GM18868 (cell line): ENCODE data around the gene AGPAT4.
"Not testable (repeated sequence)": the region's sequence is repeated elsewhere in the genome, so short reads cannot be mapped to it uniquely, and the experiment has no call there.

ENCODE experiments used
- ATAC-seq: cut with Tn5 transposase; IDR thresholded peaks from one replicate; pipeline ENCODE4 v1.9.1; 2021; ENCODE audit warnings: mild to moderate bottlenecking, moderate library complexity; ENCODE audit not compliant: unreplicated experiment

Gene AGPAT4

DNA sequence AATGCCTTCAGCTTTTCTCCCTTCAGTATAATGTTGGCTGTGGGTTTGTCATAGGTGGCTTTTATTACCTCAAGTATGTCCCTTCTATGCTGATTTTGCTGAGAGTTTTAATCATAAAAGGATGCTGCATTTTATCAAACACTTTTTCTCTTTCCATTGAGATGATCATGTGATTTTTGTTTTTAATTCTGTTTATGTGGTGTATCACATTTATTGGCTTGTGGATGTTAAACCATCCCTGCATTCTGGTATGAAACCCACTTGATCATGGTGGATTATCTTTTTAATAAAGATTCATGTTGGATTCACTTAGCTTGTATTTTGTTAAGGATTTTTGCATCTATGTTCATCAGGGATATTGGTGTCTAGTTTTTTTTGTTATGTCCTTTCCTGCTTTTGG, 150.5 kb downstream of the AGPAT4 start:
- ATAC-seq = not testable (repeated sequence)

DNA sequence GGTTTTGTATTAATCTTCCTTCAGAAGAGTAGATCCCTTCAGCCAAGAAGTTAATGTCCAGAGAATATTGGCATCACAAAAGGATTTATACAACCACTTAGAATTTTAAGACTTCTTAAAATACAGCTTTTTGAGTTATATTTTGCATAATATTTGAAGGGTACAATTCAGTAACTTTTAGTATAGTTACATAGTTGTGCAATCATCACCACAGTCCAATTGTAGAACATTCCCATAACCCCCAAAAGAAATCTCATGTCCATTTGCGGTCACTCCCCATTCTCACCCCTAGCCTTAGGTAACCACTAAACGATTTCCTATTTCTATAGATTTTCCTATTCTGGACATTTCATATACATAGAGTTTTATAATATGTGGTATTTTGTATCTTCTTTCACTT, 155.9 kb downstream of the AGPAT4 start:
- no peak for ATAC-seq

DNA sequence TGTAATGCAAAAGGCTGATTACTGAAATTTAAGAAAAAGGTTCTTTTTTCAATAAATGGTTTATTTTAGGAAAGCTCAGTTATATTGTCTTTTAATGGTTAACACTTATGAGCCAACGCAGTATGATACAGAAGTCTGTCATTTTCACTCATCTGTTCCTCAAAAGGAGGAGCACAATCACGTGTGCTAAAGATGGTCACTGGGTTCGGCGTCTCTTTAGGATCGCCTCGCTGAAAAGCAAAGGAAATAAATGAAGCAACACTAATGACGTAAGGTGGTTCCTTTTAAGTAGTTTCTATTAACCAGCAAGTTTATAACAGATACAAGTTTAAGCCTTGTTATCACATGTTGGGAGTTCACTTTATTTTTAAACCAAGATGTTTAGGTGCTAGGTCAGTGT, 156.6 kb downstream of the AGPAT4 start:
- ATAC-seq = no peak

DNA sequence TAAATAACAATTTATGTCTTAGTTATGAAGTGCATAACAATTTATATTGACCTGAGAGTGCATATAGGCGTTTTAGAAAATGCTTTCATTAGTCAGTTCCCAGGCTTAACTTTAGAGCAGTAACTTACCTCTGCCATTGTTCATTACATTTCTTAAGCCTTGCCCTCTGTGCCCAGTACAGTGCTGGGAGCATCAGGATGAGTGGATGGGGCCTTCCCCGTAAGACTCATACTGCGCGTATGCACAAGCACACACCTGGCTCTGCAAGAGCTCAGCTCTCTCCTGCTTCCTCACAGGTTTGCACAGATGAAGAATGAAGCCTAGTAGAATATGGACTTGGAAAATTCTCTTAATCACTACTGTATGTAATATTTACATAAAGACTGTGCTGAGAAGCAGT, 157.3 kb downstream of the AGPAT4 start:
- ATAC-seq = no peak

DNA sequence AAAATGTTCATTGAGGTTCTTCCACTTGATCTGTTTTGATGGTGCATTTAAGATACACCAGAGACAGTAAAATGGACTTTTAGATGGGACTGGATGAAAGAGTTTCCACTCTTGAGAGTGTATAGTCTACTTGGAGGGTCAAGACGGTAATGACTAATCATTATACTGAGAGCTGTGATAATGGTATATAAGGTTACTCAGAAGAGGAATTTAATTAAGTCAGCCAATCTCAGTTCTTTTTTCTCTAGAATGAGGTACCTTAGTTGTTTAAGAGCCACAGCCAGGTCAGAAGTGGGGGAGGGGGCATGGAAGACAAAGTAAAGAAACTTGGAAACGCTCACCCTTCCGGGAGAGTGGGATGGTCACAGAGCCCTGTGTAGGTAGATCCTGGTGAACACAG, 158.4 kb downstream of the AGPAT4 start:
- no peak for ATAC-seq

DNA sequence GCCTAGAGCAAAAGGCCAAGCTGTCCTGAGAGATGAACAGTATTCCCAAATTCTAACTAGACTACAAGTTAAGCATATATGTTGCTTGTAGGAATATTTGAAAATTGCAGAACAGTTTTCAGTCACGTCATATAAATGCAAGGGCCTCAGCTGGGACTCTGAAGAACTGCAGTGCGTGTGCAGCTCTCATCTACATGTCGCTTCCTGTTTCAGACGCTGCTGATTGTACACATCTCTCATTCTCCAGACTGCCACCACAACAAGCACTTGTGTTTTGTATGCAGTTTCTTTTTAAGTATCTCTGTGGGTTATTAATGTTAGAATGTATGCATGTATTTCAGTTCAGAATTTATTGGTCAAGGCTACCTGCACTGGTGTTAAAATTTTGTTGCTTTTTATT, 162.6 kb downstream of the AGPAT4 start:
- ATAC-seq = peak; percentile 69

DNA sequence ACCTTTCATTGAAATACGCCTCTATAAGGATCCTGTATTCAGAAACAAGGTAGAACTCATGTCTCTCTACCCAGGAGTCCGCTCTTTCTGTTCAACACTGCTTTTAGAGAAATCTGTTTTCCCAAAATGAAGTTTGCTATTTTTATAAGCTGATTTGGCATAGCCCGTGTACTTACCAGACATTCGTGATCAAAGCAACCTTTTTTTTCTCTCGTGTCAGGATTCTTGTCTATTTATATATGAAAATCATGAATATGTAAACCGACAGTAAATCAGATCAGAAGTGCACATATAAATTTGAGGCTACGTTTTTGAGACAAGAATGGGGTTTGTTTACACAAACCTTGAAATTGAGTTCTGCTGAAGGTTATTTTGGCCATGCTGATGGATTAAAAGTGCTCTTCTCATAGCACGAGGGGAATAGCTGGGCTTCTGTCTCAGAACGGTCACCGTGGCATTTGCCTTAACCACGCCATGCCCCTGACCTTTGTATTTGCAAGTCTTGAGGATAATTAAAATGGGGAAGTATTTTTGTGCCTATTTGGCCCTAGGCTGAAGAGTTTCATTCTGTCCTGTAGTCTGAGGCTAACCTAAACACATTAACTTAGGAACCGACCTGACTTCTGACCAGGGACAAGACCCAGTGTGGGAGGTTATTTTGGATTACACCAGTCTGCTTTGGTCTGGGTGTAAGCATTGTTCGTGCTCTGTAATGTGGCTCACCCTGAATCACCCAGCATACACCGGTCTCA, 163.7 kb downstream of the AGPAT4 start:
- ATAC-seq = no peak

DNA sequence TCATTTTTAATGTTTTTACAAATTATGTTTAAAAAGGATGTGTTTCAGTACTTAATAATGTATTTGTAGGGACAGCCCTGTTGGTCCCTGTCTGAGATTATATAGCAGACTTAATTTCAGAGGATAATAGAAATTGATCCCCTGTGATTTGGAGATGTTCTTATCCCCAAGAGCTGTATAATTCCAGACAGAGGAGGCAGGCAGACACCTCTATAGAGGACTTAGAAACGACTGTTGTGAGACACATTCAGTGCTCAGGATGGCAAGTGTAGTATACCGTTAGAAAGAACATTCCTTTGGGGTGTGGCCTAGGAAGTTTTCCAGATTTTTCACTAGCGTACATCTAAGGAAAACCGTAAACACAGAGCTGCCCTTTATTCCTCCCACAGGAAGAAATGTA, 164.5 kb downstream of the AGPAT4 start:
- no peak for ATAC-seq

DNA sequence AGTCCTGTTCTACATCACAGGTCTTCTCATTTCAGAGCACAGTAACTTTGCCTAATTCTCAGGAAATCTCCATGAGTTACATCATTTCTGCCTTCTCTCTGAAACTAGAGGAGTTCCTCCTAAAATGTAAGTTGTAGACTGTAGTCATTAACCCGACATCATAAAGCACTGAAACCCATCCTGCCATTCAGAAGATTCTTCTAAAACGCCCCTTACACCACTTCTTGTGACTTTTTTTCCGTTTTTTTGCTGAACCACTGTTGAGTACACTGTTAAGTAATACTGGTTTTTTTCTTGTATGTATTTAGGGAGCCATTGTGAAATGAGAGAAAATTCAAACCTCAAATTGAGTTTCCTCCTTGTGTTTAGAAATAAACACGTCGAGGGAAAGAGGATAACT, 164.9 kb downstream of the AGPAT4 start:
- no peak for ATAC-seq

DNA sequence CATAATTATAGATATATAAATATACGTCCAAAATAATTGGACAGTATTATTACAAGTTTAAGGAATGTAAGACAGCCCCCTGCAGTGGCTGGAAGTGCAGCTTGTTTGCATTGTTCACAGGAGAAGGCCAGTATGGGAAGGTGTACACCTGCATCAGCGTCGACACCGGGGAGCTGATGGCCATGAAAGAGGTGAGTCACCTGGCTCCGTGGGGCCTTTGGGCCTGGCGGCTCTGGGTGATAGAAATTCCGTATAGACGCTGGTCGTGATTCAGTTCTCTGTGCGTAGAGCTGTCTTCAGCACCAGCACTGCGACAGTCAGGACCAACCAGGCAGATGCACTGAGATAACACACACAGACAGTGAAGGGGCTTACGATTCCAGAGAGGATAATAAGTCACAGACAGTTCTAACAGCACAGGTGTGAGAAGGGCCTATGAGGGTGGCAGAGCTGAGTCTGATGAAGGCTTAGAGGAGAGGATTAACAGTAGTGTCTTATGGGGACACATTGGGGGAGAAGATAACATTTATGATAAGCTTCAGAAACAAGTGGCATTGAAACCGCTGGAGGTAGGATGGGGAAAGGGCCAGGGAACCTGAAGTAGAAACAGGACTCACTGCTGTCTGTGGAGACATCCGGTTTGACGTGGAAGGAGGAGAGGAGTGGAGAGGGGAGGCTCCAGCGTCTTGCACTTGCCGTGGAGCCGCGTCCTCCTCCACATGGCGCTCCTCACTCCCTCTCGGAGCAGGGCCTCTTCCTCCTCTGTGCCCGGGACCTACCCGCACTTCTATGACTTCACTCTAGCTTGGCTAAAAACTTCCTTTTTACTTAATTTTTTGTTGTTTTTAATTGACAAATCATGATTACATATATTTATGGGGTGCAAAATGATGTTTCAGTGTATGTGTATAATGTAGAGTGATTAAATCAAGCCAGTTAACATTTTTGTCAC, 165.8 kb downstream of the AGPAT4 start:
- ATAC-seq = no peak

DNA sequence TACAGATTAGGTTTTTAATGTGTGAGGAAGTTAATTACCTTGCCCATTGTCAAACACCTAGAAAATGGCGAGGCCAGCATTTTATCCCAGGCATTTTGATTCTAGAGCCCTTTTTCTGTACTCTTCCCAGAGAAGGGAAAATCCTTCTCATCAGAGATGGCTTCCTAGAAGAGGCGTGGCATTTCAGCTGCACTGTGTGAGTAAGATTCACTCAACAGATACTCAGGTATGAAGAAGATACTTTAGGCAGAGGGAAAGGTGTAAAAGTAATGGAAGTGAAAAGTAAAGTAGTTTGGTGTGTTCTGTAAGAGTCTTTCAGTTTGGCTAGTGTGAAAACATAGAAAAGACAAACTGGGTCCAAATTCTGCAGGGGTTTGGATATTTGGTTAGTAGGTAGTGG, 168.5 kb downstream of the AGPAT4 start:
- ATAC-seq = no peak

DNA sequence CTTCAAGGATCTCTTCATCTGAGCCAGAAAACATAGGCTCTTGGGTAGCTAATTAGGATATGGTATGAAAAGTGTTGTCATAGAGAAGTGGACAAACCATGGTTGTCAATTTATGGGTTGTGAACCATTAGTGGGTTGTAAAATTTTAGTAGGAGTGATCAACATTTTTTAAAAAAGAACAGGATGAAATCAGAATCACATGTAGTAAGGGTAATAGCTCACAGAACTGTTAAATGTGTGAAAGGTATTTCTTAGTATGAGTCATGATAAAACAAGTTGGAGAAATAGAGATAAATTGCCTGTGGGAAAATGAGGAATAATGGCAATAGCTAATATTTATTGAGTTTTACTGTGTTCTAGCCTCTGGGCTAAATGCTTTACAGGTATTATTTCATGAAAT, 168.9 kb downstream of the AGPAT4 start:
- ATAC-seq = no peak

DNA sequence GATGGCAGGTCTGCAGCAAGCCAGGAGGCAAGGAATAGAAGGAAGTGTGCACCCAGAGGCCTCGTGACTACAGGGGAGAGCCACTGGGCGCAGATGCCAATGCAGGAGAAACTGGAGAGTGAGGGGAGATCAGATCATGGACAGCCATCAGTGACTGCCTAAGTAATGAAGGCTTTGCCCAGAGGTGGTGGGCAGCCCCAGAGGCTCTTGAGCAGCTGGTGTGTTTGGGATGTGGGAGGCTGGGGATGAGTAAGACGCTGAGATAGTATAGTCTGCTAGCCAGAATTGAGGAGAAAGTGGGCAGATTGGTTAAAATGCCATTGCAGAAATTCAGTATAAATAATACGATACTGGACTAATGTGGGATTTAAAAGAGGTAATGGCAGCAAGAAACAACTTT, 170.4 kb downstream of the AGPAT4 start:
- no peak for ATAC-seq

DNA sequence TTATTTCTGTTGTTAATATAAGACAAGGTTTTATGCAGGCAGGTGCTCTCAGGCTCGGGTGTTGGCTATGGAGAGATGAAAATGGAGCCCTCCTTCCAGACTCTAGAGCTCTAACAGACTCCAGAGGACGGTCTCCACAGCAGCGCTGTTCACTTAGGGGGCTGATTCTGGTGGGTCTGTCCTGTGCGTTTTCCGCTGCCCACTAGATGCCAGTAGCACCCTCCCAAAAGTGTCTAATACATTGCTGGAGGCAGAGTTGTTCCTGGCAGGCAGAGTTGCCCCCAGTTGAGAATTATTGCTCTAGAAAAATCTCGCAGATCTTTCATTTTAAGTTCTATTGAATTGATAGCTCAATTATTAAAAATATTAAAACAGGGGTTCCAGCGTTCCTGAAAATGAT, 172.3 kb downstream of the AGPAT4 start:
- ATAC-seq = no peak

DNA sequence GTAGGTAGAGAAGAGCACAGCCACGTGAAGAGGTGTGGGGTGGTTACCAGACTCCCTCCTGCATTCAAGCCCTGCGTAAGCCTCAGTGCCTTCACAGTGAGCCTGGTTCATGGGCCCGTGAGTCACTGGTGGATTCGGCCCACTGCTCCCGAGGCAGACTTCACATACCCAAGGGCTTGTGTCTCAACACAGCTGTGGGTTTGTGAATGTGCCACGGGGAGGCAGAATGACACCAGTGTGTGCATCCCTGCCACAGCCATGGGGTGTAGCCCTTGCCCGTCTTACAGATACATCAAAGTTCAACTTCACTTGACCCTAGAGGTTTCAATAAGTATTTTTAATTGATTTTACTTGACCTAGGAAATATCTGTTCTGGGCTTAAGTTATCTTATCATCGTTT, 173.8 kb downstream of the AGPAT4 start:
- no peak for ATAC-seq

DNA sequence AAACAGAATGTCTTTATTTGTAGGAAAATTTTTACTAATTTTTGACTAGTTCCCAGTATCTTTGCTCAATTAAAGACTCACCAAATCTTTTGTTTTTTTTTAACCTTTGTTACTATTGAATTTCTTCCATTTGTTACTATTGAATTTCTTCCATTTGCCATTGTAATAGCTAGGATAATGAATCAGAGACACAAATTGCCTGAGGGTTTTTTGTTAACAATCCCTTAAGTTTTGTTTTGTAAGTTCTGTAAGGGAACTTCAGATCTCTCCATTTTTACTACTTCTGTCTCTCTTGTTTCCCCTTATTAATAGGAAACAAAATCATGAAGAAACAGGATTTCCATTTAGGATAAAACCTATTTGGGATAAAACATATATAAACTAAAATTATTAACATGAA, 177.9 kb downstream of the AGPAT4 start:
- no peak for ATAC-seq

DNA sequence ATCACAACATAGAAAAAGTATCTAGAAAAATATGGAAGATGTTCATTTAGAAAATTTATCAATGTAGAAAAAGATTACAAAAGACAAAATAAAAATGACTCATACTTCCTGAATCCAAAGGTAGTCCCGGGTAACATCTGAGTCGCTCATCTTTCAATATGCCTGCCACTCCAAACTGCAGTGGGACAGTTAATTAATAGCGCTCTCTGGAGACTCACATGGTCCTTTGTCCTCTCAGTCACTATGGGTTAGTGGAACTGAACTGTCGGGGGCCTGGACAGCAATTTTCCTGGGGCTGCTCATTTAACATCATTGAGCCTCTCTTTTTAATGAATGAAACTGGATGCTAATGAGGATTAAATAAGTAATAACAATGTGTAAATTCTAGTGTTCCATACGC, 178.9 kb downstream of the AGPAT4 start:
- ATAC-seq = no peak

DNA sequence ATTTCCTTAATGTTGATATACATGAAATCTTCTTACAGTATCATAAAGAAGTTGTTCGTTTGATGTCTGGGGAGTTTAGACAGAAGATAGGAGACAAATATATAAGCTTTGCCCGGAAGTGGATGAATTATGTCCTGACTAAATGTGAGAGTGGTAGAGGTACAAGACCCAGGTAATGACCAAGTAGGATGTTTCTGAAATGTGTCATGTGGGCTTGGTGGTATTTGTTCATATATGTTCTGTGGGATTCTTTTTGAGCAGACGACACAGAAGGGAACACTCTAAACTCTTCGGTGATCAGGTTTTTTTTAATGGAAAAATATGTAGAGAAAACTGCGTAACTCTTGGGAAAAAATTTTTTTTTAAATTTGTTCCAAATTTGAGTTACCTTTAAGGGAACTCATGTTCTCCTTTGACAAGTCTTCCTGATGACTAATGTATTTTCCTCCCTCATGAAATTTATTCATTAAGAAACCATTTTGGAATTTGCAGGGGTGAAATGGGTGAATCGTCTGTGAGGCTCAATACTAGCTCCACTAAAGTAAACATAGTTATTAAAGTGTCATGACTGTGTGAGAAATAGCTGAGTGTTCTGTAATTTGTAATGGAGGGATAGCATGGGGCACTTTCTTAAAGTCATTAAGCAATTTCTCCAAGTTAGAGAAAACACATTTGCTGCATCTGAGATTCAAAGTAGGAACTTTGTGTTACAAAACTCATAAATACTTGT, 181.7 kb downstream of the AGPAT4 start:
- no peak for ATAC-seq

DNA sequence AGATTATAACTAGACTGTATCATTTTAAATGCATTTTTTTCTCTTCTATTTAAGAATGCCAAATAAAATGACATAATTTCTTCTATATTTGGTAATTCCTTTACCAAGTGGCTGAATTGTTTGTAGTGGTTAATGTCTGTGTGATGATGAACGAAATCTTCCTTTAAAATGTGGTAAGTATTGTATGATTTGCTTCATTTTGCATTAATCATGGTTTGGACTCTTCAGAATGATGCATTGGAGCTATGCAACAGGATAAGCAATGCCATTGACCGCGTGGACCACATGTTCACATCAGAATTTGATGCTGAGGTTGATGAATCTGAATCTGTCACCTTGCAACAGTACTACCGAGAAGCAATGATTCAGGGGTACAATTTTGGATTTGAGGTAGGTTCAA, 182.7 kb downstream of the AGPAT4 start:
- no peak for ATAC-seq

DNA sequence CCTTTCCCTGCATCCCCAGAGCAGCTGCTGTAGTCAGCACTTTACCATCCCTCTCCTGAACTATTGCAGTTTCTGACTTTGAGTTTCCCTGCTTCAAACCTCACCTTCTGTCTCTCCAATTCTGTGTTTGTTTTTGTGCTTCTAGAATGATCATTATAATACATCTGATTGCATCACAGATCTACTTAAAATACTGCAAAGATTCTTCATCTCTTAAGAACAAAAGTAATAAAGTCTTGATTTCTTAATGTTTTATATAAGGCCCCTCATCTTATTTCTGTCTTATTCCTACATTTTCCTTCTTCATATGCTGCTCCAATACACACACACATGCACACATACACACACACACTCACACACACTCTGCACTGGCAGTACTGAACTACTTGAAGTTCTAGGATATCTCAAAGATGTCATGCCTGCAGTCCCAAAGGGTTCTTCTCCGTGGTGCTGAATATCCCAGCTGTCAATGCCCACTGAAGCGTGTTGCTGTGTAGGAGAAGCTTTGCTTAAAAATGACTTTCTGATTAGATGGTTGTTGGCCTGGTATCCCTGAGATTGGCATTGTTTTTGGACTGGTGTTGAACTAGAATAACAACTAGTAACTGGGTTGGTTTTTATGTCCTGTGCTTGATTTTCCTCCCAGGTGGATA, 185.1 kb downstream of the AGPAT4 start:
- no peak for ATAC-seq

DNA sequence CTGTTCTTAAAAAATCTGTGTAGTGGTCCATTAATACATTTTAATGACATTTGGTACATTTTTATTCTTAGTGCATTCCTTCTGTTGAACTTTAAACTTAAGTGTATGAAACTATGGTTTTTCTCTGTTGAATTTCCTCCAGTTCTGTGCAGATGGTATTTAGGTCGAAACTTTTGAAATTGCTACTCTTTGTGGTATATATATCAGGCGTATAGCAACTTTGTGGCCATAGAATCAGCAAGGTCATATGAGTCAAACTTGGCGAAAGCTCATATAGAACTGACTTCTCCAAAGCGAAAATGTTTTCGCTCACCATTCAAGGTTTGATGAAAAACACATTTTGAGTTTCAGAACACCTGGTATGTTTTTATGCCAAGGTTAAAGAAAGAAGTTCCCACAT, 188.6 kb downstream of the AGPAT4 start:
- ATAC-seq = no peak
